Measurements from ENCODE around the gene CYB5D1. TPM values are rescaled to one million over a fixed set of nuclear protein-coding genes. Genes with fewer than 3 reads are reported as not detected.

CYB5D1 gene
- polyA plus RNA-seq, 1 donor from 2014 or later = 30.4 TPM

DNA sequence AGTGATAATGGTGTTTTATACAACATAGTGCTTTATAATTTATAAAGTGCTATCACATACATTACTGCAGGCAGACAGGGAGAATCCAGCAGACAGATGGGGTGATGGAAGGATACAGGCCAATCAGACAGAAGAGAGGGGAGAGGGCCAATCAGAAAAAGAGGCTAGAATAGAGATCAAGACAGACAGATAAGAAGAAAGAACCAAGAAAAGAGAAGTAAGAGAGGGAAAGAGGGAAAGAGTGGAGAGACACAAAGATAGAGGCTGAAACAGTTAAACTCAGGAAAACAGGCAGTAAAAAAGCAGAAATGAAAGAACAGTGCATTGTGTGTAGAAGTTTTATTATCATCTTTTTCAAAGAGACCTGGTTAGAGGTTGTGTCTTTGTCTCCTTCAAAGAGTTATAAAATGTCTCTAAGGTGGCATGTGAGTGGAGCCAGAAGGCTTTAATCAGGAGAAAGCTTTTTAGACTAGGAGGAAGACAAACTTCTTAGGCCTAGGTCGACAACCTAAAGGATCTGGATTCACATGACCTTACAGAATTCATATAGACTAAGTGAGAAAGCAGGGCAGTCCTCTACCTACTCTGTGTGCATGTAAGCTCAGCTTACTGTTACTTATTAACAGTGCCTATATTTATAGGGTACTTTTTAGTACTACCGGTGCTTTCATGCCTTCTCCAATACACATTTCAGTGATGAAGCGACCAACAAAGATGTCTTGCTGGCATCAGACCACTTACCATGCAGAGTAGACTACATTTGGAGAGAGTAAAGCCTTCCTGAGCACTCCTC lies 22.5 kb downstream of the CYB5D1 start:
- H3K4me2 ChIP-seq (ENCODE audit: low read length) = peak overlapping the region; percentile 76
- no peaks in the 10 kb centered on the region for H4K20me1 ChIP-seq (ENCODE audit: insufficient read depth)
- H2AFZ ChIP-seq (ENCODE audit: low read depth, low read length) = peak overlapping the region; percentile 62
- H3K9me3 ChIP-seq (ENCODE audit: low read length) = no peaks in the 10 kb centered on the region
- no peaks in the 10 kb centered on the region for H3K27me3 ChIP-seq (ENCODE audit: insufficient read depth, low read depth, low read length)
- TF ChIP-seq CTCF (IDR thresholded peaks at IDR 0.05; ENCODE audit: poor library complexity, severe bottlenecking) (no peak), MXI1 (conservative IDR thresholded peaks at IDR 0.05; ENCODE audit: poor library complexity, severe bottlenecking) (no peak), SMC3 (conservative IDR thresholded peaks at IDR 0.05; ENCODE audit: poor library complexity) (no peak), RAD21 (conservative IDR thresholded peaks at IDR 0.05) (no peak), EZH2 (IDR thresholded peaks at IDR 0.05; ENCODE audit: borderline replicate concordance, insufficient read depth, low read length, poor library complexity, severe bottlenecking) (no peak), EP300 (conservative IDR thresholded peaks at IDR 0.05; ENCODE audit: poor library complexity, severe bottlenecking) (peak; percentile 37), POLR2AphosphoS5 (IDR thresholded peaks at IDR 0.05) (peak; percentile 66), TAF1 (IDR thresholded peaks at IDR 0.05; ENCODE audit: low read depth) (no peak)
- TF ChIP-seq, protein P1, sequence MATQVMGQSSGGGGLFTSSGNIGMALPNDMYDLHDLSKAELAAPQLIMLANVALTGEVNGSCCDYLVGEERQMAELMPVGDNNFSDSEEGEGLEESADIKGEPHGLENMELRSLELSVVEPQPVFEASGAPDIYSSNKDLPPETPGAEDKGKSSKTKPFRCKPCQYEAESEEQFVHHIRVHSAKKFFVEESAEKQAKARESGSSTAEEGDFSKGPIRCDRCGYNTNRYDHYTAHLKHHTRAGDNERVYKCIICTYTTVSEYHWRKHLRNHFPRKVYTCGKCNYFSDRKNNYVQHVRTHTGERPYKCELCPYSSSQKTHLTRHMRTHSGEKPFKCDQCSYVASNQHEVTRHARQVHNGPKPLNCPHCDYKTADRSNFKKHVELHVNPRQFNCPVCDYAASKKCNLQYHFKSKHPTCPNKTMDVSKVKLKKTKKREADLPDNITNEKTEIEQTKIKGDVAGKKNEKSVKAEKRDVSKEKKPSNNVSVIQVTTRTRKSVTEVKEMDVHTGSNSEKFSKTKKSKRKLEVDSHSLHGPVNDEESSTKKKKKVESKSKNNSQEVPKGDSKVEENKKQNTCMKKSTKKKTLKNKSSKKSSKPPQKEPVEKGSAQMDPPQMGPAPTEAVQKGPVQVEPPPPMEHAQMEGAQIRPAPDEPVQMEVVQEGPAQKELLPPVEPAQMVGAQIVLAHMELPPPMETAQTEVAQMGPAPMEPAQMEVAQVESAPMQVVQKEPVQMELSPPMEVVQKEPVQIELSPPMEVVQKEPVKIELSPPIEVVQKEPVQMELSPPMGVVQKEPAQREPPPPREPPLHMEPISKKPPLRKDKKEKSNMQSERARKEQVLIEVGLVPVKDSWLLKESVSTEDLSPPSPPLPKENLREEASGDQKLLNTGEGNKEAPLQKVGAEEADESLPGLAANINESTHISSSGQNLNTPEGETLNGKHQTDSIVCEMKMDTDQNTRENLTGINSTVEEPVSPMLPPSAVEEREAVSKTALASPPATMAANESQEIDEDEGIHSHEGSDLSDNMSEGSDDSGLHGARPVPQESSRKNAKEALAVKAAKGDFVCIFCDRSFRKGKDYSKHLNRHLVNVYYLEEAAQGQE (IDR thresholded peaks at IDR 0.05; ENCODE audit: borderline replicate concordance) = peak; percentile 44
- peaks cover 20% of the 10 kb centered on the region for H3K79me2 ChIP-seq (replicated peaks; ENCODE audit: insufficient read depth, low read length)
- H3K36me3 ChIP-seq (ENCODE audit: insufficient read depth, low read length) = no peaks in the 10 kb centered on the region
- H3F3A ChIP-seq (ENCODE audit: insufficient read depth, low read length, poor library complexity, severe bottlenecking) = peaks cover 5% of the 10 kb centered on the region
- peak overlapping the region; percentile 100 for H3K9ac ChIP-seq (ENCODE audit: low read length)
- H3K4me3 ChIP-seq (ENCODE audit: low read length) = peak overlapping the region; percentile 56
- no peaks in the 10 kb centered on the region for H3K9me2 ChIP-seq (ENCODE audit: insufficient read depth, low read length)
- peak overlapping the region; percentile 97 for H3K27ac ChIP-seq (ENCODE audit: low read length)

- Histone ChIP-seq H3K27ac (ENCODE audit: low read length) (peak overlapping the region; percentile 97), H3K4me3 (ENCODE audit: low read length) (peak overlapping the region; percentile 58), H3K9me2 (ENCODE audit: insufficient read depth, low read length) (no peaks in the 10 kb centered on the region), H2AFZ (ENCODE audit: low read depth, low read length) (no peak overlapping the region), H3K79me2 (replicated peaks; ENCODE audit: insufficient read depth, low read length) (peaks cover 30% of the 10 kb centered on the region), H3K9ac (ENCODE audit: low read length) (peak overlapping the region; percentile 100), H4K20me1 (ENCODE audit: insufficient read depth) (no peaks in the 10 kb centered on the region), H3K9me3 (ENCODE audit: low read length) (no peaks in the 10 kb centered on the region), H3K27me3 (ENCODE audit: insufficient read depth, low read depth, low read length) (no peaks in the 10 kb centered on the region), H3F3A (ENCODE audit: insufficient read depth, low read length, poor library complexity, severe bottlenecking) (peaks cover 5% of the 10 kb centered on the region), H3K4me2 (ENCODE audit: low read length) (no peak overlapping the region), H3K36me3 (ENCODE audit: insufficient read depth, low read length) (no peaks in the 10 kb centered on the region)
- TF ChIP-seq MXI1 (conservative IDR thresholded peaks at IDR 0.05; ENCODE audit: poor library complexity, severe bottlenecking) (no peak), RAD21 (conservative IDR thresholded peaks at IDR 0.05) (no peak), EP300 (conservative IDR thresholded peaks at IDR 0.05; ENCODE audit: poor library complexity, severe bottlenecking) (no peak), SMC3 (conservative IDR thresholded peaks at IDR 0.05; ENCODE audit: poor library complexity) (no peak), EZH2 (IDR thresholded peaks at IDR 0.05; ENCODE audit: borderline replicate concordance, insufficient read depth, low read length, poor library complexity, severe bottlenecking) (no peak), POLR2AphosphoS5 (IDR thresholded peaks at IDR 0.05) (no peak), TAF1 (IDR thresholded peaks at IDR 0.05; ENCODE audit: low read depth) (no peak), CTCF (IDR thresholded peaks at IDR 0.05; ENCODE audit: poor library complexity, severe bottlenecking) (no peak)
- TF ChIP-seq, protein P1 (IDR thresholded peaks at IDR 0.05; ENCODE audit: borderline replicate concordance) = no peak
Measured at GRCh38 chr17:7881276-7882054, 23.7 kb downstream of the CYB5D1 start.

Measured in neural cell (in vitro differentiated cells).